Stimulated activated CD4-positive, alpha-beta T cell treated with anti-CD3 and anti-CD28 coated beads, Interleukin-1b, Interleukin-23, amount 100 ng/mL, for 24 hours (primary cell): ENCODE results near the gene LYZL2.
"Not testable (repeated sequence)": the region's sequence is repeated elsewhere in the genome, so short reads cannot be mapped to it uniquely, and the experiment has no call there.

ENCODE experiments used
- DNase-seq, 4 experiments: peaks; one replicate each; pipeline ENCODE4 v3.0.0-alpha.2; 2020; ENCODE audit warnings: low read depth in 4 of 4, low spot score in 1 of 4

LYZL2 gene

GRCh38 chr10:30629653-30630052 lies at the start of gene LYZL2:
Gene LYZL2 (minus strand): TSS chr10:30629753. CDS start chr10:30626915, 2,838 bp downstream.
- DNase-seq: no peak

- not testable (repeated sequence) for DNase-seq
These were observed 48.1 kb upstream of the LYZL2 start for GRCh38 chr10:30677616-30678015.

- DNase-seq: not testable (repeated sequence)
These were observed 47.6 kb upstream of the LYZL2 start for GRCh38 chr10:30677146-30677545.

GRCh38 chr10:30675791-30676718 lies 46.5 kb upstream of the LYZL2 start:
- DNase-seq: no peak

- no peak for DNase-seq
These were observed 45.2 kb upstream of the LYZL2 start for GRCh38 chr10:30674796-30675195.

- not testable (repeated sequence) for DNase-seq
These were observed 43.7 kb upstream of the LYZL2 start for GRCh38 chr10:30673262-30673661.

GRCh38 chr10:30672338-30672737 lies 42.8 kb upstream of the LYZL2 start:
- not testable (repeated sequence) for DNase-seq

GRCh38 chr10:30671026-30671616 lies 41.6 kb upstream of the LYZL2 start:
- DNase-seq: no peak

GRCh38 chr10:30667982-30668381 lies 38.4 kb upstream of the LYZL2 start:
- not testable (repeated sequence) for DNase-seq

- not testable (repeated sequence) for DNase-seq
These were observed 33.9 kb upstream of the LYZL2 start for GRCh38 chr10:30663403-30663802.

GRCh38 chr10:30662814-30663213 lies 33.3 kb upstream of the LYZL2 start:
- no peak for DNase-seq

- not testable (repeated sequence) for DNase-seq
These were observed 30.8 kb upstream of the LYZL2 start for GRCh38 chr10:30660314-30660713.

GRCh38 chr10:30656233-30656632 lies 26.7 kb upstream of the LYZL2 start:
- DNase-seq: no peak

- DNase-seq: not testable (repeated sequence)
These were observed 25.4 kb upstream of the LYZL2 start for GRCh38 chr10:30655001-30655400.

GRCh38 chr10:30651470-30652397 lies 22.2 kb upstream of the LYZL2 start:
- not testable (repeated sequence) for DNase-seq

GRCh38 chr10:30647089-30647488 lies 17.5 kb upstream of the LYZL2 start:
- DNase-seq: no peak

- no peak for DNase-seq
These were observed 15.8 kb upstream of the LYZL2 start for GRCh38 chr10:30645340-30645827.

- DNase-seq: not testable (repeated sequence)
These were observed 14.9 kb upstream of the LYZL2 start for GRCh38 chr10:30644408-30644861.

- DNase-seq: not testable (repeated sequence)
These were observed 14.1 kb upstream of the LYZL2 start for GRCh38 chr10:30643557-30644199.

GRCh38 chr10:30642856-30643255 lies 13.3 kb upstream of the LYZL2 start:
- not testable (repeated sequence) for DNase-seq
